ENCODE data around the gene SPTAN1. TPM values are rescaled to one million over a fixed set of nuclear protein-coding genes. Genes with fewer than 3 reads are reported as not detected.

SPTAN1 gene
- total and polyA plus RNA-seq, 2 of the 4 experiments (the other 2 are of a cell fraction) = 275 to 327 TPM

DNA sequence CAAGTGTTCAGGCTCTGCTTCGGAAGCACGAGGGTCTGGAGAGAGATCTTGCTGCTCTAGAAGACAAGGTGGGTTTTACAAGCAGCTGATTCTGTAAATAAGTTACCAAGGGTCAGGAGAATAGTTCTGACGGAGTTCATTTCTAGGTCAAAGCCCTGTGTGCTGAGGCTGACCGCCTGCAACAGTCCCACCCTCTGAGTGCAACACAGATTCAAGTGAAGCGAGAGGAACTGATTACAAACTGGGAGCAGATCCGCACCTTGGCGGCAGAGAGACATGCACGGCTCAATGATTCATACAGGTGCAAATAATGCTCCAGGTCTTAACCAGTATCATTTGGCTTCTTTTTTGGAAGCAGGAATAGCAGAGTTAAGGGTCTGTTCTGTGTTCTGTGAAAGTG lies 24.8 kb downstream of the SPTAN1 start:
- CTCF ChIA-PET = no interaction called here
- peaks cover 17% of the 10 kb centered on the region for H4K20me1 ChIP-seq (ENCODE audit: insufficient read depth, low read length)
- intact Hi-C loops (cut with micrococcal nuclease) = loop anchor here (5.0 to 10.0 kb wide), 2 partner anchors 35 to 118 kb away; no protein-coding TSS in a partner anchor

More for the DNA sequence above, 24.8 kb downstream of the SPTAN1 start:
- Histone ChIP-seq H4K8ac (ENCODE audit: low read depth in 2 of 2, low read length in 2 of 2) (no peak overlapping the region), H2BK5ac (ENCODE audit: low read depth, low read length, poor library complexity, severe bottlenecking) (no peak overlapping the region), H3K4ac (ENCODE audit: low read depth, low read length) (no peak overlapping the region), H4K91ac (ENCODE audit: insufficient read depth, low read depth, low read length) (no peak overlapping the region), H3K56ac (ENCODE audit: extremely low read depth, insufficient read depth, low read length) (no peak overlapping the region), H3K79me1 (ENCODE audit: low read depth in 1 of 2, low read length in 2 of 2) (peaks cover 32 to 40% of the 10 kb centered on the region in 2 experiments), H2BK15ac (ENCODE audit: low read depth, low read length) (no peak overlapping the region), H3K36me3 (ENCODE audit: control insufficient read depth, insufficient read depth, low read length) (peaks cover 72% of the 10 kb centered on the region), H3K4me3 (ENCODE audit: insufficient read depth, low read depth, low read length) (no peak overlapping the region), H2AK9ac (replicated peaks; ENCODE audit: low read depth, low read length, poor library complexity) (no peak overlapping the region), H4K5ac (ENCODE audit: low read depth, low read length) (no peak overlapping the region), H3K23ac (ENCODE audit: low read depth, low read length) (no peak overlapping the region), H3K9me1 (ENCODE audit: insufficient read depth, low read length) (peaks cover 16% of the 10 kb centered on the region), H3K9ac (ENCODE audit: low read depth, low read length) (no peak overlapping the region), H3K4me2 (ENCODE audit: low read depth, low read length) (no peak overlapping the region), H3K4me1 (ENCODE audit: control insufficient read depth, insufficient read depth, low read length) (no peaks in the 10 kb centered on the region), H3K18ac (ENCODE audit: low read depth, low read length) (no peak overlapping the region), H2BK20ac (ENCODE audit: low read depth, low read length) (no peak overlapping the region), H2AFZ (replicated peaks; ENCODE audit: low read length, poor library complexity) (no peak overlapping the region), H2AK5ac (ENCODE audit: low read depth, low read length) (no peak overlapping the region), H3K14ac (replicated peaks; ENCODE audit: low read depth, low read length) (no peak overlapping the region), H3K27me3 (ENCODE audit: control insufficient read depth, insufficient read depth, low read length) (no peaks in the 10 kb centered on the region), H3K9me3 (ENCODE audit: control insufficient read depth, insufficient read depth, low read length) (no peaks in the 10 kb centered on the region), H3K27ac (ENCODE audit: insufficient read depth, low read length) (no peak overlapping the region), H2BK120ac (ENCODE audit: low read depth, low read length) (no peak overlapping the region)
- in situ Hi-C loops (cut with MboI; ENCODE audit: low sequenced_read_pairs) (no loop called here), dilution Hi-C loops (cut with HindIII; ENCODE audit: low sequenced_read_pairs, unreplicated experiment) (no loop called here)
- POLR2A ChIA-PET (ENCODE audit: unreplicated experiment) = no interaction called here
- BruUV-seq (replicated peaks) = TSS peak; percentile 93
- TF ChIP-seq POLR2A (IDR thresholded peaks at IDR 0.05; ENCODE audit: low read depth, low read length) = no peak
- TF ChIP-seq, protein P1, sequence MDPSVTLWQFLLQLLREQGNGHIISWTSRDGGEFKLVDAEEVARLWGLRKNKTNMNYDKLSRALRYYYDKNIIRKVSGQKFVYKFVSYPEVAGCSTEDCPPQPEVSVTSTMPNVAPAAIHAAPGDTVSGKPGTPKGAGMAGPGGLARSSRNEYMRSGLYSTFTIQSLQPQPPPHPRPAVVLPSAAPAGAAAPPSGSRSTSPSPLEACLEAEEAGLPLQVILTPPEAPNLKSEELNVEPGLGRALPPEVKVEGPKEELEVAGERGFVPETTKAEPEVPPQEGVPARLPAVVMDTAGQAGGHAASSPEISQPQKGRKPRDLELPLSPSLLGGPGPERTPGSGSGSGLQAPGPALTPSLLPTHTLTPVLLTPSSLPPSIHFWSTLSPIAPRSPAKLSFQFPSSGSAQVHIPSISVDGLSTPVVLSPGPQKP (IDR thresholded peaks at IDR 0.05; ENCODE audit: borderline replicate concordance, low read depth, low read length) = no peak
- TF ChIP-seq CHD1 (IDR thresholded peaks at IDR 0.05; ENCODE audit: low read depth, low read length) = no peak
- no peak for TF ChIP-seq RCOR1 (IDR thresholded peaks at IDR 0.05; ENCODE audit: insufficient replicate concordance, low read length)
- TF ChIP-seq, protein P2, sequence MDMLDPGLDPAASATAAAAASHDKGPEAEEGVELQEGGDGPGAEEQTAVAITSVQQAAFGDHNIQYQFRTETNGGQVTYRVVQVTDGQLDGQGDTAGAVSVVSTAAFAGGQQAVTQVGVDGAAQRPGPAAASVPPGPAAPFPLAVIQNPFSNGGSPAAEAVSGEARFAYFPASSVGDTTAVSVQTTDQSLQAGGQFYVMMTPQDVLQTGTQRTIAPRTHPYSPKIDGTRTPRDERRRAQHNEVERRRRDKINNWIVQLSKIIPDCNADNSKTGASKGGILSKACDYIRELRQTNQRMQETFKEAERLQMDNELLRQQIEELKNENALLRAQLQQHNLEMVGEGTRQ (IDR thresholded peaks at IDR 0.05; ENCODE audit: low read depth, low read length) = no peak
- TF ChIP-seq BHLHE40 (IDR thresholded peaks at IDR 0.05; ENCODE audit: low read depth, low read length) = no peak
- TF ChIP-seq MXI1 (IDR thresholded peaks at IDR 0.05; ENCODE audit: borderline replicate concordance, low read depth, low read length) = no peak
- TF ChIP-seq NFE2L2 (IDR thresholded peaks at IDR 0.05; ENCODE audit: low read depth, low read length) = no peak
- no peak for TF ChIP-seq SMC3 (IDR thresholded peaks at IDR 0.05; ENCODE audit: low read depth, low read length)
- TF ChIP-seq FOS (IDR thresholded peaks at IDR 0.05; ENCODE audit: low read depth, low read length) = no peak
- TF ChIP-seq MAFK (IDR thresholded peaks at IDR 0.05; ENCODE audit: low read depth, low read length) = no peak
- no peak for TF ChIP-seq MAZ (IDR thresholded peaks at IDR 0.05; ENCODE audit: borderline replicate concordance, low read depth, low read length)
- TF ChIP-seq, protein P3, sequence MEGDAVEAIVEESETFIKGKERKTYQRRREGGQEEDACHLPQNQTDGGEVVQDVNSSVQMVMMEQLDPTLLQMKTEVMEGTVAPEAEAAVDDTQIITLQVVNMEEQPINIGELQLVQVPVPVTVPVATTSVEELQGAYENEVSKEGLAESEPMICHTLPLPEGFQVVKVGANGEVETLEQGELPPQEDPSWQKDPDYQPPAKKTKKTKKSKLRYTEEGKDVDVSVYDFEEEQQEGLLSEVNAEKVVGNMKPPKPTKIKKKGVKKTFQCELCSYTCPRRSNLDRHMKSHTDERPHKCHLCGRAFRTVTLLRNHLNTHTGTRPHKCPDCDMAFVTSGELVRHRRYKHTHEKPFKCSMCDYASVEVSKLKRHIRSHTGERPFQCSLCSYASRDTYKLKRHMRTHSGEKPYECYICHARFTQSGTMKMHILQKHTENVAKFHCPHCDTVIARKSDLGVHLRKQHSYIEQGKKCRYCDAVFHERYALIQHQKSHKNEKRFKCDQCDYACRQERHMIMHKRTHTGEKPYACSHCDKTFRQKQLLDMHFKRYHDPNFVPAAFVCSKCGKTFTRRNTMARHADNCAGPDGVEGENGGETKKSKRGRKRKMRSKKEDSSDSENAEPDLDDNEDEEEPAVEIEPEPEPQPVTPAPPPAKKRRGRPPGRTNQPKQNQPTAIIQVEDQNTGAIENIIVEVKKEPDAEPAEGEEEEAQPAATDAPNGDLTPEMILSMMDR (conservative IDR thresholded peaks at IDR 0.05; ENCODE audit: low read depth, low read length) = no peak
- DNase-seq (no peak), ATAC-seq (ENCODE audit: low read depth) (no peak)
- 87% methylated on average over 3 of the region's 8 CpGs; no CpG with 5 or more reads in 1 of the 2 experiments for WGBS, 2 experiments (ENCODE audit: extremely low coverage in 2 of 2, insufficient read length in 1 of 2)
